HCT116 (cell line): ENCODE data around the gene KDM5C. TPM values are rescaled to one million over a fixed set of nuclear protein-coding genes. Genes with fewer than 3 reads are reported as not detected.

Experiments used
- ATAC-seq: fragments of 200-7000 bp; cut with Tn5 transposase; 2 replicates; pipeline ENCODE4 v1.9.1; 2020; ENCODE audit warnings: mild to moderate bottlenecking, moderate library complexity
- BruUV-seq: library from RNA; stranded (reverse); fragments of 400-500 nt; replicated peaks from 2 replicates; lab custom pipeline; 2021; lab: Mats Ljungman, UMichigan
- CTCF ChIA-PET: fragments of 300-600 bp; sonication (Branson Sonifier 250); formaldehyde crosslinking; loops from one replicate; lab custom pipeline; 2021; ENCODE audit warnings: antibody characterized with exemption; lab: Charles Lee
- POLR2A ChIA-PET: fragments of 300-600, 350-600 bp; sonication (Branson Sonifier 250); formaldehyde crosslinking; loops from one replicate; lab custom pipeline; 2021; ENCODE audit warnings: antibody characterized with exemption; lab: Charles Lee
- RAD21 ChIA-PET, 2 experiments: fragments of 300-600 bp; sonication (Branson Sonifier 250); formaldehyde crosslinking; loops; one replicate each; lab custom pipeline; 2023; ENCODE audit warnings: low total read pairs in 2 of 2; ENCODE audit not compliant: uncharacterized antibody in 2 of 2, unreplicated experiment in 2 of 2, low non-redundant PET in 1 of 2; lab: Charles Lee
- DNase-seq: peaks from one replicate; pipeline ENCODE4 v3.0.0-alpha.2; 2010; ENCODE audit warnings: low read depth, low spot score
- H2AFZ ChIP-seq: fragments of 200-600 bp; shearing (Covaris generic), sonication (generic); 2 replicates; pipeline ENCODE4 v1.6.1; 2017; ENCODE audit warnings: low read depth, mixed run types, mixed read lengths, antibody characterized with exemption, low read length; ENCODE audit not compliant: poor library complexity, severe bottlenecking
- H3K27ac ChIP-seq: 2 replicates; pipeline ENCODE4 v1.5.1; 2012; ENCODE audit warnings: low read depth, low read length
- H3K27me3 ChIP-seq: fragments of 200-600 bp; sonication (generic); 2 replicates; pipeline ENCODE4 v1.6.1; 2016; ENCODE audit warnings: mixed run types, low read length, mixed read lengths; ENCODE audit not compliant: insufficient read depth
- H3K36me3 ChIP-seq, 2 experiments: fragments of 200-500 bp in 1 of 2; fragments of 200-600 bp in 1 of 2; sonication (Bioruptor generic) in 1 of 2; sonication (generic) in 1 of 2; 2 replicates each; pipeline versions ENCODE4 v1.5.1 to v1.6.1; 2014 to 2016; ENCODE audit warnings: low read length in 2 of 2, inconsistent platforms in 1 of 2, mixed read lengths in 1 of 2, mixed run types in 1 of 2; ENCODE audit not compliant: insufficient read depth in 2 of 2, control insufficient read depth in 1 of 2
- H3K4me1 ChIP-seq, 2 experiments: fragments of 200-600 bp in 1 of 2; sonication (generic) in 1 of 2; 2 replicates each; pipeline versions ENCODE4 v1.5.1 to v1.6.1; 2012 to 2017; ENCODE audit warnings: low read length in 2 of 2, inconsistent platforms in 1 of 2, mild to moderate bottlenecking in 1 of 2, mixed read lengths in 1 of 2, mixed run types in 1 of 2, moderate library complexity in 1 of 2; ENCODE audit not compliant: insufficient read depth in 2 of 2, control insufficient read depth in 1 of 2
- H3K4me2 ChIP-seq: fragments of 200-600 bp; sonication (generic); 2 replicates; pipeline ENCODE4 v1.6.1; 2017; ENCODE audit warnings: mixed run types, low read length, mixed read lengths
- H3K4me3 ChIP-seq, 2 experiments: fragments of 200-600 bp in 1 of 2; sonication (generic) in 1 of 2; replicated peaks in 1 of 2; 2 replicates each; pipeline ENCODE4 v1.5.1; 2011 to 2016; ENCODE audit warnings: low read length in 2 of 2, control low read depth in 1 of 2, low read depth in 1 of 2, mild to moderate bottlenecking in 1 of 2, mixed read lengths in 1 of 2, mixed run types in 1 of 2
- H3K79me2 ChIP-seq: fragments of 200-600 bp; sonication (generic); 2 replicates; pipeline ENCODE4 v1.6.1; 2017; ENCODE audit warnings: mild to moderate bottlenecking, mixed run types, low read length, moderate library complexity, mixed read lengths; ENCODE audit not compliant: insufficient read depth
- H3K9ac ChIP-seq: fragments of 200-600 bp; sonication (generic); 2 replicates; pipeline ENCODE4 v1.6.1; 2016; ENCODE audit warnings: low read length, mixed read lengths
- H3K9me2 ChIP-seq: fragments of 200-600 bp; sonication (generic), shearing (Covaris generic); 2 replicates; pipeline ENCODE4 v1.6.1; 2017; ENCODE audit warnings: mixed run types, mild to moderate bottlenecking, moderate library complexity; ENCODE audit not compliant: insufficient read depth
- H3K9me3 ChIP-seq, 2 experiments: fragments of 200-500 bp in 1 of 2; fragments of 200-600 bp in 1 of 2; sonication (Bioruptor generic) in 1 of 2; sonication (generic) in 1 of 2; 2 replicates each; pipeline ENCODE4 v1.6.1; 2014 to 2017; ENCODE audit warnings: low read length in 2 of 2, mixed read lengths in 2 of 2, inconsistent platforms in 1 of 2, low read depth in 1 of 2, mild to moderate bottlenecking in 1 of 2, mixed run types in 1 of 2, moderate library complexity in 1 of 2; ENCODE audit not compliant: control insufficient read depth in 1 of 2, insufficient read depth in 1 of 2
- H4K20me1 ChIP-seq: fragments of 200-600 bp; sonication (generic), shearing (Covaris generic); 2 replicates; pipeline ENCODE4 v1.6.1; 2017; ENCODE audit warnings: mixed run types, mild to moderate bottlenecking, moderate library complexity; ENCODE audit not compliant: insufficient read depth
- CBX3 ChIP-seq: IDR thresholded peaks from 2 replicates; pipeline ENCODE4 v1.6.1; 2012; ENCODE audit warnings: low read depth
- CEBPB ChIP-seq: IDR thresholded peaks from 2 replicates; pipeline ENCODE4 v1.6.1; 2012; ENCODE audit warnings: low read depth
- EGR1 ChIP-seq: IDR thresholded peaks from 2 replicates; pipeline ENCODE4 v1.6.1; 2012; ENCODE audit warnings: low read depth
- ELF1 ChIP-seq: IDR thresholded peaks from 2 replicates; pipeline ENCODE4 v1.6.1; 2012; ENCODE audit warnings: low read depth, borderline replicate concordance
- EZH2 ChIP-seq: fragments of 200-600 bp; sonication (generic); IDR thresholded peaks from 2 replicates; pipeline ENCODE4 v1.6.1; 2017; ENCODE audit warnings: antibody characterized with exemption, mixed run types
- EZH2phosphoT487 ChIP-seq: fragments of 200-600 bp; IDR thresholded peaks from 2 replicates; pipeline ENCODE4 v1.6.1; 2018; ENCODE audit warnings: antibody characterized with exemption, borderline replicate concordance
- FOSL1 ChIP-seq: IDR thresholded peaks from 2 replicates; pipeline ENCODE4 v1.6.1; 2012; ENCODE audit warnings: low read depth
- JUND ChIP-seq: IDR thresholded peaks from 2 replicates; pipeline ENCODE4 v1.6.1; 2012
- POLR2A ChIP-seq: IDR thresholded peaks from 2 replicates; pipeline ENCODE4 v1.7.0; 2011; ENCODE audit warnings: borderline replicate concordance; ENCODE audit not compliant: insufficient read depth, insufficient read length; ENCODE audit errors: extremely low read depth
- POLR2AphosphoS5 ChIP-seq: IDR thresholded peaks from 2 replicates; pipeline ENCODE4 v1.6.1; 2011; ENCODE audit warnings: mild to moderate bottlenecking, low read depth, low read length, moderate library complexity
- RAD21 ChIP-seq: IDR thresholded peaks from 2 replicates; pipeline ENCODE4 v1.6.1; 2012; ENCODE audit warnings: low read depth, mild to moderate bottlenecking
- SIN3A ChIP-seq: IDR thresholded peaks from 2 replicates; pipeline ENCODE4 v1.6.1; 2012; ENCODE audit warnings: low read depth
- SP1 ChIP-seq: IDR thresholded peaks from 2 replicates; pipeline ENCODE4 v1.6.1; 2012; ENCODE audit warnings: low read depth
- SRF ChIP-seq: IDR thresholded peaks from 2 replicates; pipeline ENCODE4 v1.6.1; 2012; ENCODE audit warnings: low read depth
- TCF7L2 ChIP-seq: IDR thresholded peaks from 2 replicates; pipeline ENCODE4 v1.7.0; 2011; ENCODE audit warnings: borderline replicate concordance, inconsistent platforms; ENCODE audit not compliant: insufficient read depth, insufficient read length; ENCODE audit errors: extremely low read depth
- YY1 ChIP-seq: IDR thresholded peaks from 2 replicates; pipeline ENCODE4 v1.6.1; 2011; ENCODE audit warnings: low read length, low read depth, moderate library complexity, mild to moderate bottlenecking; ENCODE audit not compliant: insufficient replicate concordance; ENCODE audit errors: extremely low read depth
- intact Hi-C: fragments of 100-400 bp; cut with micrococcal nuclease; formaldehyde crosslinking; loops from 2 replicates; pipeline ENCODE4 v1.10.0; 2022
- total RNA-seq: library from RNA; stranded (reverse); gene quantifications from one replicate; pipeline ENCODE4 v1.2.1, GENCODE V29; 2021; ENCODE audit not compliant: unreplicated experiment
- TF ChIP-seq, protein P1 (sequence below): IDR thresholded peaks from 2 replicates; pipeline ENCODE4 v1.6.1; 2012
- TF ChIP-seq, protein P2 (sequence below), 3 experiments: fragments of 200-600 bp in 1 of 3; sonication (generic) in 1 of 3; IDR thresholded peaks in 2 of 3; conservative IDR thresholded peaks in 1 of 3; 2 replicates each; pipeline ENCODE4 v1.5.1; 2012 to 2017; ENCODE audit warnings: low read depth in 2 of 3, low read length in 2 of 3, antibody characterized with exemption in 1 of 3, borderline replicate concordance in 1 of 3, control low read depth in 1 of 3, mild to moderate bottlenecking in 1 of 3, mixed read lengths in 1 of 3, mixed run types in 1 of 3, moderate library complexity in 1 of 3; ENCODE audit not compliant: insufficient read depth in 1 of 3
- TF ChIP-seq, protein P3 (sequence below): IDR thresholded peaks from 2 replicates; pipeline ENCODE4 v1.6.1; 2012; ENCODE audit warnings: low read depth
- TF ChIP-seq, protein P4 (sequence below): IDR thresholded peaks from 2 replicates; pipeline ENCODE4 v1.6.1; 2011; ENCODE audit warnings: mild to moderate bottlenecking, low read length, moderate library complexity; ENCODE audit not compliant: insufficient replicate concordance; ENCODE audit errors: extremely low read depth

Gene KDM5C
- total RNA-seq, 1 experiment from 2014 or later, result 72.9 TPM

DNA sequence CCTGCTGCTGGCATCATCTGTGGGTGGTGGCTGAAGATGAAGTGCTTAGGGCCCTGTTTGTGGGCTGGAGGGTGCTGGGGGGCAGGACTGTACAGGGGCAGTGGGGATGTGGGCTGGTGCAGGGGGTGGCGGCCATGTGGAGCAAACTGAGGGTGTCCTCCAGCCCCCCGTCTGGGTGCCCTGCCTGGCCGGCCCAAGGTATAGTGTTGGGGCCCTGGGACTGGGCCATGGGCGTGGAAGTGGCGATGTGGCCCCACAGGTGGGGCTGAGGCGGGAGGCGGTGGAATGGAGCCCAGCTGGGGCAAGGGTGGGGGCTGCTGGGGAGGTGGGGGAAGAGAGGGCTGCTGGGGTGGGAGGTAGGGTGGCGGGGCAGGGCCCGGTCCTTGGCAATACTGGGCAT, 9.5 kb upstream of the KDM5C start:
- no peak for DNase-seq
- no peaks in the 10 kb centered on the region for H3K79me2 ChIP-seq
- H3K27me3 ChIP-seq, result no peaks in the 10 kb centered on the region
- H2AFZ ChIP-seq, result no peak overlapping the region
- H3K9me2 ChIP-seq, result no peaks in the 10 kb centered on the region
- ChIA-PET RAD21 (no interaction called here), POLR2A (no interaction called here), CTCF (no interaction called here)
- H3K4me3 ChIP-seq, result no peak overlapping the region
- no peak for ATAC-seq
- no peak overlapping the region for H3K27ac ChIP-seq
- no peaks in the 10 kb centered on the region for H4K20me1 ChIP-seq
- intact Hi-C loops, result no loop called here
- H3K4me1 ChIP-seq, result no peaks in the 10 kb centered on the region
- no TSS peak for BruUV-seq
- no peaks in the 10 kb centered on the region for H3K36me3 ChIP-seq
- TF ChIP-seq POLR2A (no peak), CEBPB (no peak), SIN3A (no peak), CBX3 (no peak), POLR2AphosphoS5 (no peak), SP1 (no peak), JUND (no peak), SRF (no peak), RAD21 (no peak), EZH2phosphoT487 (no peak), YY1 (no peak), FOSL1 (no peak), EGR1 (no peak), TCF7L2 (no peak), EZH2 (no peak), ELF1 (no peak)
- TF ChIP-seq, protein P1, sequence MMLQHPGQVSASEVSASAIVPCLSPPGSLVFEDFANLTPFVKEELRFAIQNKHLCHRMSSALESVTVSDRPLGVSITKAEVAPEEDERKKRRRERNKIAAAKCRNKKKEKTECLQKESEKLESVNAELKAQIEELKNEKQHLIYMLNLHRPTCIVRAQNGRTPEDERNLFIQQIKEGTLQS, result no peak
- TF ChIP-seq, protein P2, sequence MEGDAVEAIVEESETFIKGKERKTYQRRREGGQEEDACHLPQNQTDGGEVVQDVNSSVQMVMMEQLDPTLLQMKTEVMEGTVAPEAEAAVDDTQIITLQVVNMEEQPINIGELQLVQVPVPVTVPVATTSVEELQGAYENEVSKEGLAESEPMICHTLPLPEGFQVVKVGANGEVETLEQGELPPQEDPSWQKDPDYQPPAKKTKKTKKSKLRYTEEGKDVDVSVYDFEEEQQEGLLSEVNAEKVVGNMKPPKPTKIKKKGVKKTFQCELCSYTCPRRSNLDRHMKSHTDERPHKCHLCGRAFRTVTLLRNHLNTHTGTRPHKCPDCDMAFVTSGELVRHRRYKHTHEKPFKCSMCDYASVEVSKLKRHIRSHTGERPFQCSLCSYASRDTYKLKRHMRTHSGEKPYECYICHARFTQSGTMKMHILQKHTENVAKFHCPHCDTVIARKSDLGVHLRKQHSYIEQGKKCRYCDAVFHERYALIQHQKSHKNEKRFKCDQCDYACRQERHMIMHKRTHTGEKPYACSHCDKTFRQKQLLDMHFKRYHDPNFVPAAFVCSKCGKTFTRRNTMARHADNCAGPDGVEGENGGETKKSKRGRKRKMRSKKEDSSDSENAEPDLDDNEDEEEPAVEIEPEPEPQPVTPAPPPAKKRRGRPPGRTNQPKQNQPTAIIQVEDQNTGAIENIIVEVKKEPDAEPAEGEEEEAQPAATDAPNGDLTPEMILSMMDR (IDR thresholded peaks at IDR 0.05 in 2 of 3, conservative IDR thresholded peaks at IDR 0.05 in 1 of 3; ENCODE audit: borderline replicate concordance in 1 of 3, insufficient read depth in 1 of 3, low read depth in 2 of 3, low read length in 2 of 3), result no peak
- TF ChIP-seq, protein P3, sequence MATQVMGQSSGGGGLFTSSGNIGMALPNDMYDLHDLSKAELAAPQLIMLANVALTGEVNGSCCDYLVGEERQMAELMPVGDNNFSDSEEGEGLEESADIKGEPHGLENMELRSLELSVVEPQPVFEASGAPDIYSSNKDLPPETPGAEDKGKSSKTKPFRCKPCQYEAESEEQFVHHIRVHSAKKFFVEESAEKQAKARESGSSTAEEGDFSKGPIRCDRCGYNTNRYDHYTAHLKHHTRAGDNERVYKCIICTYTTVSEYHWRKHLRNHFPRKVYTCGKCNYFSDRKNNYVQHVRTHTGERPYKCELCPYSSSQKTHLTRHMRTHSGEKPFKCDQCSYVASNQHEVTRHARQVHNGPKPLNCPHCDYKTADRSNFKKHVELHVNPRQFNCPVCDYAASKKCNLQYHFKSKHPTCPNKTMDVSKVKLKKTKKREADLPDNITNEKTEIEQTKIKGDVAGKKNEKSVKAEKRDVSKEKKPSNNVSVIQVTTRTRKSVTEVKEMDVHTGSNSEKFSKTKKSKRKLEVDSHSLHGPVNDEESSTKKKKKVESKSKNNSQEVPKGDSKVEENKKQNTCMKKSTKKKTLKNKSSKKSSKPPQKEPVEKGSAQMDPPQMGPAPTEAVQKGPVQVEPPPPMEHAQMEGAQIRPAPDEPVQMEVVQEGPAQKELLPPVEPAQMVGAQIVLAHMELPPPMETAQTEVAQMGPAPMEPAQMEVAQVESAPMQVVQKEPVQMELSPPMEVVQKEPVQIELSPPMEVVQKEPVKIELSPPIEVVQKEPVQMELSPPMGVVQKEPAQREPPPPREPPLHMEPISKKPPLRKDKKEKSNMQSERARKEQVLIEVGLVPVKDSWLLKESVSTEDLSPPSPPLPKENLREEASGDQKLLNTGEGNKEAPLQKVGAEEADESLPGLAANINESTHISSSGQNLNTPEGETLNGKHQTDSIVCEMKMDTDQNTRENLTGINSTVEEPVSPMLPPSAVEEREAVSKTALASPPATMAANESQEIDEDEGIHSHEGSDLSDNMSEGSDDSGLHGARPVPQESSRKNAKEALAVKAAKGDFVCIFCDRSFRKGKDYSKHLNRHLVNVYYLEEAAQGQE, result no peak
- TF ChIP-seq, protein P4, sequence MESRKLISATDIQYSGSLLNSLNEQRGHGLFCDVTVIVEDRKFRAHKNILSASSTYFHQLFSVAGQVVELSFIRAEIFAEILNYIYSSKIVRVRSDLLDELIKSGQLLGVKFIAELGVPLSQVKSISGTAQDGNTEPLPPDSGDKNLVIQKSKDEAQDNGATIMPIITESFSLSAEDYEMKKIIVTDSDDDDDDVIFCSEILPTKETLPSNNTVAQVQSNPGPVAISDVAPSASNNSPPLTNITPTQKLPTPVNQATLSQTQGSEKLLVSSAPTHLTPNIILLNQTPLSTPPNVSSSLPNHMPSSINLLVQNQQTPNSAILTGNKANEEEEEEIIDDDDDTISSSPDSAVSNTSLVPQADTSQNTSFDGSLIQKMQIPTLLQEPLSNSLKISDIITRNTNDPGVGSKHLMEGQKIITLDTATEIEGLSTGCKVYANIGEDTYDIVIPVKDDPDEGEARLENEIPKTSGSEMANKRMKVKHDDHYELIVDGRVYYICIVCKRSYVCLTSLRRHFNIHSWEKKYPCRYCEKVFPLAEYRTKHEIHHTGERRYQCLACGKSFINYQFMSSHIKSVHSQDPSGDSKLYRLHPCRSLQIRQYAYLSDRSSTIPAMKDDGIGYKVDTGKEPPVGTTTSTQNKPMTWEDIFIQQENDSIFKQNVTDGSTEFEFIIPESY, result no peak
- H3K4me2 ChIP-seq, result no peak overlapping the region
- no peak overlapping the region for H3K9ac ChIP-seq
- H3K9me3 ChIP-seq, result no peaks in the 10 kb centered on the region
